GM21786 (cell line): ENCODE data around the gene RPL13.

Experiments used
- ATAC-seq: cut with Tn5 transposase; IDR thresholded peaks from one replicate; pipeline ENCODE4 v1.9.1; 2021; ENCODE audit not compliant: unreplicated experiment

RPL13 gene

DNA sequence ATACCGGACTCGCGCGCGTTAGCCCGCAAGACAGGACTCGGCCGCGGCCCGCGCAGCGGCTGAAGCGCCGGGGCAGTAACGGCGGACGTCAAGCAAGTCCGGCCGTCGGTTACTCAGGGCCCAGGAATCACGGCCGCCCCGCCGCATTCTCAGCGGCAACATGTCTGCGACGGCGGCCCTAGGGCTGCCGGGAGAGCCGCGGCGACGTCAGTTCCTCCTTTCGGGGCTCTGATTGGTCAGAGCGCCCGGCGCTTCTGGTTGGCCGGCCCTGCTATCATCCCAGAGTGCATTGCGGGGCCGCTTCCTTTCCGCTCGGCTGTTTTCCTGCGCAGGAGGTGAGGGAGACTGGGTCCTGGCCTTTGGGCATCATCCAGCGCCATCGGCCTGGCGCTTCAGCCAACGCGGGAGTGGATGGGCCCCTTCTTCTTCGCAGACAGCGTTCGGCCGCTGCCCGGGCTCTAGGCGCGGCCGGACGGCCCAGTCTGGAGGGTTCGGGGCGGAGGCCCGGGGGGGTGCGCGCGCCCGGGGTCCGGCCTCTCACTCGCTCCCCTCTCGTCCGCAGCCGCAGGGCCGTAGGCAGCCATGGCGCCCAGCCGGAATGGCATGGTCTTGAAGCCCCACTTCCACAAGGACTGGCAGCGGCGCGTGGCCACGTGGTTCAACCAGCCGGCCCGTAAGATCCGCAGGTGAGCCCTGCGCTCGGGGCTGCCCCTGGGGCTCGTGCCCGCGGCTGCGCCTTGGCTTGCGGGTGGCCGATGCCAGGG lies at the start of gene RPL13:
Gene RPL13 (plus strand): TSS at position 305 of the 764 bp plus-strand sequence. CDS start 278 bp downstream, at position 583.
- ATAC-seq: peak; percentile 87

DNA sequence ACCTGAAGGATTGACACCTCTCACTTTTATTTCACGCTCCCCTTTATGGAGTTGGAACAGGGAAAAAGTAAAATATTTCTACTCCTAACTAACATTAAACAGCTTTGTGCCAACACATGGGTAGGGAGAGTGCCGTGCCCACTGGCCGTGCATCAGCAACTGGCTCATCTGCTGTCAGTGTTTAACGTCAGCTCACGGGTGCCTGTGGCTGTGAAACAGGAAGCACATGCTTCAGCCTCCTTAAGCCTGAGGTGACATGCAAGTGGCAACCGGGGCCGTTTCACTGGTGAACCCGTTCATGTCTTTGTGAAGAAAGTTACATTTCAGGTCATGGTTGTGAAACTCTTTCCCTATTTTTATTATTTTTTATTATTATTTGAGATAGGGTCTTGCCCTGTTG lies 49.1 kb upstream of the RPL13 start:
- no peak for ATAC-seq

- ATAC-seq: no peak
Measured at GRCh38 chr16:89512453-89512852, 48.0 kb upstream of the RPL13 start.

DNA sequence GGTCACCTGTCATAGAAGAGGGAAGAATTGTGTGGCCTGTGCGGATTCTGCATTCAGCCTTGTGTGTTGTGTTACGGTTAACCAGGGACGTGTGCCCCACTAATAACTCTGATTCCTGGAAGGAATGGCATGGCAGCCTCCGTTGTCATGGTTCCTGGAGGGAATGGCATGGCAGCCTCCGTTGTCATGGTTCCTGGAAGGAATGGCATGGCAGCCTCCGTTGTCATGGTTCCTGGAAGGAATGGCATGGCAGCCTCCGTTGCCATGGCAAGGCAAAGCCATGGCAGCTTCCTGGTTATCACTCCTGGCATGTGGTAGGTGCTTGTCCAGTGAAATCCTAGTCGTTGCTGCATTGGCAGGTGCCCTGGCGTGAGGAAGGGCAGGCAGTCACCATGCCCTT lies 43.4 kb upstream of the RPL13 start:
- ATAC-seq: no peak

- ATAC-seq: no peak
Measured at GRCh38 chr16:89519881-89520280, 40.6 kb upstream of the RPL13 start.

- ATAC-seq: no peak
Measured at GRCh38 chr16:89522287-89522686, 38.2 kb upstream of the RPL13 start.

DNA sequence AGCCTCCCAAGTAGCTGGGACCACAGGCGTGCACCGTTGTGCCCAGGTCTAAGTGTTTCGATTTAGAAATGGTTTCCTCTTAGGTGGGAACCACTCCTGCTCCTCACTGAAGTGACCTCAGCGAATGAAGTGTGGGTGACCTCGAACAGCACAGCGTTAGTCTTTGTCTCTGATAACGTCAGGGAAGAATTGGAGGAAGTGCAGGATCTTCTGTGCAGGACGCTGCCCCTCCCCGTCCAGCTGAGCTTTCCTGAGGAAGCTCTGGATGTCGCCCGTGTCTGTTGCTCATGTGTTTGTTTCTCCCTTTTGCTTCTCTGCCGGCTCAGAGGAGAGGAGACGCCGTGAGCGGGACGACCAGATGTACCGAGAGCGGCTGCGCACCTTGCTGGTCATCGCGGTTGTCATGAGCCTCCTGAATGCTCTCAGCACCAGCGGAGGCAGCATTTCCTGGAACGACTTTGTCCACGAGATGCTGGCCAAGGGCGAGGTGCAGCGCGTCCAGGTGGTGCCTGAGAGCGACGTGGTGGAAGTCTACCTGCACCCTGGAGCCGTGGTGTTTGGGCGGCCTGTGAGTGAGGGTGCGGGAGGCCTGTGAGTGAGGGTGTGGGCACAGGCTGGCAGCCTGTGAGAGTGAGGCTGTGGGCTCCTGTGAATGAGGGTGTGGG lies 36.7 kb upstream of the RPL13 start:
- no peak for ATAC-seq

GRCh38 chr16:89525146-89525913 lies 35.2 kb upstream of the RPL13 start:
- no peak for ATAC-seq

- ATAC-seq: no peak
Measured at GRCh38 chr16:89529097-89529496, 31.4 kb upstream of the RPL13 start.

DNA sequence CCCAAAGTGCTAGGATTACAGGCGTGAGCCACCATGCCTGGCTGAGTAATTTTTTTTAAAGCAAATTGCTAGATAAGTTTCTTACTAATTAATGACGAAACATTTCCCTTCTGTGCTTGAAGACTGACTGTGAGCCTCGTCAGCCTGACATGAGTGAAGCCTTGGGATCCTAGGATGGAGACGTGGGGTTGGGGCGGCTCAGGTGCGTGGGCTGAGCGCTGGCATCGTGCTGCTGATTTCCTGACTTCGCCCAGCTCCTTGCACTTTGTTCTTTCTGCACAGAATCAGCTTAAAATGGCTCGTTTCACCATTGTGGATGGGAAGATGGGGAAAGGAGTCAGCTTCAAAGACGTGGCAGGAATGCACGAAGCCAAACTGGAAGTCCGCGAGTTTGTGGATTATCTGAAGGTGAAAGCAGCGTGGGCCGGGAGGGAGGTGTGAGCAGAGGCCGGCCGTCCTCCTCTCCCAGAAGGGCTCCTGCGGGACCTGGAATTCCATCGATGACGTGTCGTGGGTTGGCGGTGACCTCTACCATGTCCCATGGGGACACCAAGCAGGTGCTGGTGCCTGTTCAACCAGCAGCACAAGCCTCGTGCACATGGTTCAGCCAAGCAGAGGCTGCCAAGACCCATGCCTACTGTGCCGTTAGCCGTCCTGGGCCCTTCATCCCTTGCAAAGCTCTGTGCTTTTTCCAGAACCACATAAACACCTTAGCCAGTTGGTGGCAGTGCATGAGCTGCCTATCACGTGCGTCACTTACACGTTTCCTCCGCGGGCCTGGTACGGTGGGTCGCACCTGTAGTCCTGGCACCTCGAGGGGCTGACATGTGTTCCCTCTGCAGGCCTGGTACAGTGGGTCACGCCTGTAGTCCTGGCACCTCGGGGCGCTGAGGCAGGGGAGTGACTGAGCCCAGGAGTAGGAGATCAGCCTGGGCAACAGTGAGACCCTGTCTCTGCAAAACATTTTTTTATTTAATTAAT lies 29.8 kb upstream of the RPL13 start:
- no peak for ATAC-seq

GRCh38 chr16:89531821-89532526 lies 28.5 kb upstream of the RPL13 start:
- no peak for ATAC-seq

GRCh38 chr16:89534252-89534756 lies 26.2 kb upstream of the RPL13 start:
- ATAC-seq: no peak

- no peak for ATAC-seq
Measured at GRCh38 chr16:89536371-89536770, 24.1 kb upstream of the RPL13 start.

- no peak for ATAC-seq
Measured at GRCh38 chr16:89536886-89537548, 23.5 kb upstream of the RPL13 start.

DNA sequence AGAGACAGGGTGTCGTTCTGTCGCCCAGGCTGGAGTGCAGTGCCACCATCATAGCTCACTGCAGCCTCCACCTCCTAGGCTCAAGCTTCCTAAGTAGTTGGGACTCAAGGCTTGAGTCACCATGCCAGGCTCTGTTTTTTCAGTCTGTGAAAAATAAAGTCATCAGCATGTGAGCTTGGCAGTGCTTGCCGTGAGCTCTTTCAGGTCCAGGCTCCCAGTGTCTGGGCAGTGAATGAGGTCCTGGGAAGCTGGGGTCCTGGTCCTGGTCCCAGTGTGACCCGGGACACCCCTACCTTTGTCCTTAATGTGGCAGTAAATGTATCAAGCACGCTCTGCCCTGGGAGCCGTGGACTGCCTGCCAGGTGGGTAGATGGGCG lies 22.9 kb upstream of the RPL13 start:
- ATAC-seq: no peak

GRCh38 chr16:89538286-89538685 lies 22.2 kb upstream of the RPL13 start:
- no peak for ATAC-seq

DNA sequence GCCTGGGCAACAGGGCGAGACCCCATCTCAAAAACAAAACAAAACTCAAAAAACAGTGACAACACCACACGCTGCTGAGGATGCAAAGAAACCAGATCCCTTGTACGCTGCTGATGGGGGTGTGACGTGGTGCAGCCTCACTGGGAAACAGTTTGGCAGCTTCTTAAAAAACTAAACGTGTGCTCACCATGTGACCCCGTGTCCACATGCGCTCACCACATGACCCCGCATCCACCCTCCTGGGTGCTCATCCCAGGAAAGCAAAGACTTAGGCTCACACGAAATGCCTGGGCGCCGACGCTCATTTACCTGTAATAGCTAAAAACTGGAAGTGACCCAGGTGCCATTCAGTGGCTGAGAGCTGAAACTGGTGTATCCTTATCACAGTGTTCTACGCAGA lies 19.9 kb upstream of the RPL13 start:
- no peak for ATAC-seq

DNA sequence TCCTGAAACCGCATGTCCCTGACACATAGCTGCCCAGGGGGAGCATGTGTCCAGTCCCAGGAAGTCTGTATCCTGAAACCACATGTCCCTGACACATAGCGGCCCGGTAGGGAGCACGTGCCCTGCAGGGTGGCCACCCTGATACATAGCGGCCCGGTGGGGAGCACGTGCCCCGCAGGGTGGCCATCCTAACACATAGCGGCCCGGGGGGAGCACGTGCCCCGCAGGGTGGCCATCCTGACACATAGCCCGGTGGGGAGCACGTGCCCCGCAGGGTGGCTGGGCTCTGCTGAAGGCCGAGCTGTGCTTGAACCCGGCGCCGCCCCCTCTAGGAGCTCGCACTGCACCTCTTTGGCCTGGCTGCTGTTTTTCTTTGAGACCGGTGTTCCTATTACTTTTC lies 18.7 kb upstream of the RPL13 start:
- ATAC-seq: no peak

- no peak for ATAC-seq
Measured at GRCh38 chr16:89544113-89544512, 16.4 kb upstream of the RPL13 start.

DNA sequence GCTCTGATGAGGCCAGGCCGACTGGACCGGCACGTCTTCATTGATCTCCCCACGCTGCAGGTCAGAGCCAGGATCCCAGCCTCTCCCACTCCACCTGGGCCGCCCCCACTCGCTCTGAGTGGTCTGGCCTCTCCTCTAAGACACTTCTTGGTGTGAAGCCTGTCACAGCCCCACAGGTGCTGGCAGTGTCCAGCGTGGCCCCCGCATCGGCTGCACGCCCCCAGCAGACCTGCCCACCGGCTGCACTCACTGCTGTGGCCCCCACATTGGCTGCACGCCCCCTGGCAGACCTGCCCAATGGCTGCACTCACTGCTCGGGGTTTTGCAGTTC lies 15.8 kb upstream of the RPL13 start:
- ATAC-seq: no peak
